H1 (cell line): ENCODE measurements around the gene ASIP. TPM values are rescaled to one million over a fixed set of nuclear protein-coding genes. Genes with fewer than 3 reads are reported as not detected.

Source experiments
- CTCF ChIA-PET: fragments of 300-600 bp; sonication (Branson Sonifier 250); formaldehyde crosslinking; loops from one replicate; lab custom pipeline; 2021; ENCODE audit not compliant: partially characterized antibody; lab: Charles Lee
- POLR2A ChIA-PET: fragments of 300-600 bp; sonication (Branson Sonifier 250); formaldehyde crosslinking; loops from one replicate; lab custom pipeline; 2021; ENCODE audit warnings: inconsistent platforms; ENCODE audit not compliant: partially characterized antibody; lab: Charles Lee
- DNase-seq, 2 experiments: peaks; one replicate each; pipeline versions ENCODE4 v3.0.0 to v3.0.0-alpha.2; 2010 to 2022; ENCODE audit warnings: low spot score in 2 of 2, low read depth in 1 of 2, mixed read lengths in 1 of 2
- FAIRE-seq: peaks from 2 replicates; lab custom pipeline; 2011; peaks lifted over from hg19 to GRCh38; lab: Jason Lieb, UNC
- H2AFZ ChIP-seq: 2 replicates; pipeline ENCODE4 v1.8.1; 2012; ENCODE audit warnings: low read length, inconsistent platforms
- H2AK5ac ChIP-seq: 2 replicates; pipeline ENCODE4 v1.6.1; 2013; ENCODE audit warnings: low read depth, low read length
- H2BK120ac ChIP-seq: replicated peaks from 2 replicates; pipeline ENCODE3; 2013; ENCODE audit warnings: low read depth, low read length, inconsistent platforms
- H2BK12ac ChIP-seq: 2 replicates; pipeline ENCODE4 v1.6.1; 2013; ENCODE audit warnings: low read depth, low read length
- H2BK15ac ChIP-seq: 2 replicates; pipeline ENCODE4 v1.6.1; 2013; ENCODE audit warnings: low read length
- H2BK20ac ChIP-seq: 2 replicates; pipeline ENCODE4 v1.6.1; 2013; ENCODE audit warnings: low read length
- H2BK5ac ChIP-seq: 2 replicates; pipeline ENCODE4 v1.6.1; 2013; ENCODE audit warnings: low read depth, low read length
- H3K14ac ChIP-seq: 2 replicates; pipeline ENCODE4 v1.6.1; 2013; ENCODE audit warnings: inconsistent platforms; ENCODE audit not compliant: insufficient read length
- H3K18ac ChIP-seq: 2 replicates; pipeline ENCODE4 v1.6.1; 2013; ENCODE audit warnings: low read length; ENCODE audit errors: extremely low read depth
- H3K23ac ChIP-seq: 2 replicates; pipeline ENCODE4 v1.6.1; 2013; ENCODE audit warnings: inconsistent platforms; ENCODE audit not compliant: insufficient read length
- H3K23me2 ChIP-seq: 2 replicates; pipeline ENCODE4 v1.6.1; 2013; ENCODE audit warnings: low read depth, low read length
- H3K27ac ChIP-seq: 2 replicates; pipeline ENCODE4 v1.6.1; 2011; ENCODE audit warnings: low read depth, low read length, inconsistent platforms
- H3K27me3 ChIP-seq, 4 experiments: replicated peaks in 1 of 4; 1 replicate in 1 of 4; 2 replicates in 3 of 4; pipeline versions ENCODE4 v1.6.1 to v1.8.1; 2011 to 2013; ENCODE audit warnings: low read length in 3 of 4, mild to moderate bottlenecking in 3 of 4, inconsistent platforms in 2 of 4, mixed read lengths in 2 of 4, moderate library complexity in 1 of 4; ENCODE audit not compliant: control insufficient read depth in 3 of 4, insufficient read depth in 3 of 4; ENCODE audit errors: extremely low read depth in 1 of 4
- H3K36me3 ChIP-seq, 4 experiments: 2 replicates each; pipeline versions ENCODE4 v1.6.1 to v1.8.1; 2011 to 2013; ENCODE audit warnings: mild to moderate bottlenecking in 4 of 4, low read length in 3 of 4, moderate library complexity in 2 of 4, control low read depth in 1 of 4, inconsistent platforms in 1 of 4; ENCODE audit not compliant: insufficient read depth in 4 of 4, control insufficient read depth in 2 of 4
- H3K4ac ChIP-seq: replicated peaks from 2 replicates; pipeline ENCODE3; 2013; ENCODE audit warnings: low read length, low read depth, mixed read lengths, inconsistent platforms; ENCODE audit not compliant: insufficient read length
- H3K4me1 ChIP-seq, 4 experiments: replicated peaks in 1 of 4; 1 replicate in 1 of 4; 2 replicates in 3 of 4; pipeline versions ENCODE4 v1.6.1 to v1.8.1; 2011 to 2013; ENCODE audit warnings: low read length in 3 of 4, inconsistent platforms in 2 of 4, mixed read lengths in 1 of 4; ENCODE audit not compliant: insufficient read depth in 4 of 4, control insufficient read depth in 3 of 4
- H3K4me2 ChIP-seq, 2 experiments: 2 replicates each; pipeline versions ENCODE4 v1.6.1 to v1.8.1; 2011 to 2013; ENCODE audit warnings: low read depth in 2 of 2, low read length in 2 of 2, control low read depth in 1 of 2, inconsistent platforms in 1 of 2, mild to moderate bottlenecking in 1 of 2; ENCODE audit not compliant: insufficient read depth in 1 of 2
- H3K4me3 ChIP-seq, 4 experiments: fragments of 200-600, 300-600 bp in 1 of 4; sonication (generic), shearing (Covaris generic), sonication (Bioruptor Twin) in 1 of 4; 2 replicates each; pipeline versions ENCODE4 v1.5.1 to v1.8.1; 2011 to 2016; ENCODE audit warnings: low read length in 4 of 4, low read depth in 3 of 4, control low read depth in 2 of 4, inconsistent platforms in 2 of 4, mild to moderate bottlenecking in 2 of 4, mixed read lengths in 1 of 4, moderate library complexity in 1 of 4; ENCODE audit not compliant: insufficient read depth in 2 of 4; ENCODE audit errors: extremely low read depth in 1 of 4
- H3K56ac ChIP-seq: replicated peaks from 2 replicates; pipeline ENCODE3; 2013; ENCODE audit warnings: low read depth, mild to moderate bottlenecking, mixed read lengths, low read length, inconsistent platforms; ENCODE audit not compliant: insufficient read length
- H3K79me1 ChIP-seq: 2 replicates; pipeline ENCODE4 v1.6.1; 2013; ENCODE audit warnings: low read depth, low read length, control low read depth
- H3K79me2 ChIP-seq, 2 experiments: 2 replicates each; pipeline versions ENCODE4 v1.6.1 to v1.8.1; 2012 to 2013; ENCODE audit warnings: low read length in 2 of 2, mild to moderate bottlenecking in 2 of 2, inconsistent platforms in 1 of 2; ENCODE audit not compliant: insufficient read depth in 2 of 2, control insufficient read depth in 1 of 2
- H3K9ac ChIP-seq, 4 experiments: replicated peaks in 1 of 4; 1 replicate in 1 of 4; 2 replicates in 3 of 4; pipeline versions ENCODE4 v1.6.1 to v1.8.1; 2011 to 2013; ENCODE audit warnings: low read depth in 3 of 4, low read length in 3 of 4, control low read depth in 2 of 4, mild to moderate bottlenecking in 2 of 4, moderate library complexity in 2 of 4, inconsistent platforms in 1 of 4; ENCODE audit errors: extremely low read depth in 1 of 4
- H3K9me3 ChIP-seq, 2 experiments: 2 replicates each; pipeline versions ENCODE4 v1.6.1 to v1.8.1; 2012 to 2013; ENCODE audit warnings: mild to moderate bottlenecking in 2 of 2, moderate library complexity in 2 of 2, control low read depth in 1 of 2, inconsistent platforms in 1 of 2, low read depth in 1 of 2, low read length in 1 of 2, mixed read lengths in 1 of 2; ENCODE audit not compliant: insufficient read depth in 2 of 2
- H4K20me1 ChIP-seq, 2 experiments: replicated peaks in 1 of 2; 2 replicates each; pipeline versions ENCODE3 to v1.8.1; 2011 to 2013; ENCODE audit warnings: inconsistent platforms in 2 of 2, low read length in 2 of 2, mild to moderate bottlenecking in 1 of 2; ENCODE audit not compliant: insufficient read depth in 2 of 2, control insufficient read depth in 1 of 2
- H4K5ac ChIP-seq: 2 replicates; pipeline ENCODE4 v1.6.1; 2013; ENCODE audit warnings: low read length, low read depth, mixed read lengths, inconsistent platforms; ENCODE audit not compliant: insufficient read length
- H4K8ac ChIP-seq: 2 replicates; pipeline ENCODE4 v1.8.0; 2013; ENCODE audit warnings: mild to moderate bottlenecking, moderate library complexity, low read length, inconsistent platforms; ENCODE audit not compliant: insufficient read depth; ENCODE audit errors: extremely low read depth
- H4K91ac ChIP-seq: replicated peaks from 2 replicates; pipeline ENCODE3; 2013; ENCODE audit warnings: low read length, mixed read lengths, inconsistent platforms; ENCODE audit not compliant: insufficient read length
- BRCA1 ChIP-seq: IDR thresholded peaks from 2 replicates; pipeline ENCODE4 v1.6.1; 2012; ENCODE audit warnings: low read depth, low read length, improper control_type of control experiment
- CBX5 ChIP-seq: fragments of 300-800, 300-1000 bp; sonication (generic); IDR thresholded peaks from 2 replicates; pipeline ENCODE4 v1.7.1; 2016; ENCODE audit warnings: antibody characterized with exemption, low read length, low read depth
- CHD1 ChIP-seq: IDR thresholded peaks from 2 replicates; pipeline ENCODE4 v1.6.1; 2012; ENCODE audit warnings: low read depth, low read length, improper control_type of control experiment
- CREB1 ChIP-seq: IDR thresholded peaks from 2 replicates; pipeline ENCODE4 v1.6.1; 2012; ENCODE audit warnings: inconsistent platforms
- FOSL1 ChIP-seq: IDR thresholded peaks from 2 replicates; pipeline ENCODE4 v1.6.1; 2011; ENCODE audit warnings: mild to moderate bottlenecking, low read depth, low read length, moderate library complexity; ENCODE audit not compliant: insufficient read depth
- JUN ChIP-seq: IDR thresholded peaks from 2 replicates; pipeline ENCODE4 v1.6.1; 2011; ENCODE audit warnings: low read depth, mild to moderate bottlenecking, improper control_type of control experiment, low read length
- JUND ChIP-seq: IDR thresholded peaks from 2 replicates; pipeline ENCODE4 v1.6.1; 2011; ENCODE audit warnings: mild to moderate bottlenecking, improper control_type of control experiment, low read length
- KDM1A ChIP-seq: fragments of 200-600, 300-600 bp; sonication (generic); IDR thresholded peaks from 2 replicates; pipeline ENCODE4 v1.7.1; 2016; ENCODE audit warnings: mild to moderate bottlenecking, low read length, borderline replicate concordance
- NANOG ChIP-seq: IDR thresholded peaks from 2 replicates; pipeline ENCODE4 v1.6.1; 2011; ENCODE audit warnings: low read length, low read depth, mild to moderate bottlenecking, inconsistent platforms; ENCODE audit not compliant: insufficient read depth, poor library complexity, severe bottlenecking
- POLR2AphosphoS5 ChIP-seq: IDR thresholded peaks from 2 replicates; pipeline ENCODE4 v1.6.1; 2011; ENCODE audit warnings: low read depth, low read length
- POU5F1 ChIP-seq: IDR thresholded peaks from 2 replicates; pipeline ENCODE4 v1.6.1; 2011; ENCODE audit warnings: low read depth, mild to moderate bottlenecking, low read length, moderate library complexity
- SAP30 ChIP-seq: fragments of 300-600 bp; sonication (generic); IDR thresholded peaks from 2 replicates; pipeline ENCODE4 v1.7.1; 2012; ENCODE audit warnings: low read length, moderate library complexity, mild to moderate bottlenecking, inconsistent platforms; ENCODE audit not compliant: insufficient read depth, insufficient replicate concordance
- TEAD4 ChIP-seq: IDR thresholded peaks from 2 replicates; pipeline ENCODE4 v1.6.1; 2012; ENCODE audit warnings: low read depth, low read length, inconsistent platforms, mixed read lengths
- WGBS, 2 experiments: shearing (Covaris generic) in 1 of 2; methylation state at CpG; one replicate each; pipeline versions ENCODE4 v1.1.6 to v1.1.7; 2013 to 2015; ENCODE audit warnings: low lambda C conversion rate in 2 of 2, mixed read lengths in 2 of 2, inconsistent platforms in 1 of 2, low coverage in 1 of 2, missing lambda C conversion rate in 1 of 2; ENCODE audit not compliant: insufficient replicate concordance in 2 of 2, insufficient coverage in 1 of 2, insufficient read length in 1 of 2; ENCODE audit errors: extremely low coverage in 1 of 2, missing lambda C conversion rate in 1 of 2; 5-methylcytosine and 5-hydroxymethylcytosine counted together
- polyA plus RNA-seq, 7 experiments: library from polyadenylated mRNA; depleted of rRNA in 3 of 7; stranded (reverse) in 5 of 7; unstranded in 2 of 7; fragments of >200 nt in 5 of 7; fragments of 200-250 nt in 2 of 7; gene quantifications; 1 replicate in 5 of 7; 2 replicates in 1 of 7; 4 replicates in 1 of 7; pipeline versions ENCODE4 v1.2.1 to v1.2.3, GENCODE V29; 2011 to 2013; ENCODE audit warnings: missing spikeins in 2 of 7, mixed read lengths in 2 of 7
- total RNA-seq: library from RNA; stranded (reverse); fragmentation: NEBNext Ultra II Directional; extraction: Animal tissue kit (Norgen Biotek cat#: 25700); gene quantifications from 2 replicates; pipeline ENCODE4 v1.2.1, GENCODE V29; 2021
- TF ChIP-seq, protein P1 (sequence below): IDR thresholded peaks from 2 replicates; pipeline ENCODE4 v1.6.1; 2012; ENCODE audit warnings: inconsistent platforms

ASIP gene
- total and polyA plus RNA-seq, 2 of the 8 experiments (the other 6 are each of a cell fraction or from before 2014, with no cell fraction given) = not detected

DNA sequence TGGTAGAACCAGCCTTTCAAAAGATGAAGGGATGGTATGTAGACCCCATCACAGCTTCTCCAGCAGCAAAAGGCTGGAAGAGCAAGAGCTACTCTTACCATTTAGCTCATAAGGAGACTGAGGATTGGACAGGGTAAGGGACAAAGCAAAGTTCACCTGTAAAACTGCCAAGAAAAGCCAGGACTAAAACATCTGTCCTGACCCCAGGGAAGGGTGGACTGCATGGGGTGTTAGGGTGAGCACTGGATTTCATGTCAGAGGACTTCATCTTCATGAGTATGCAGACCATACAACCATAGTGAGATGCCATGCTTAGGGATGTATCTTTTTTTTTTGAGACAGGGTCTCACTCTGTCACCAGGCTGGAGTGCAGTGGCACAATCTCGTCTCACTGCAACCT, 42.6 kb downstream of the ASIP start:
- Histone ChIP-seq H3K14ac (no peak overlapping the region), H3K79me1 (peaks cover 3% of the 10 kb centered on the region; the same call in 1 of the 2 replicates), H4K91ac (no peak overlapping the region), H3K27ac (no peak overlapping the region), H3K9me3 (no peaks in the 10 kb centered on the region), H2BK15ac (no peak overlapping the region), H2BK5ac (no peak overlapping the region), H3K27me3 (no peaks in the 10 kb centered on the region), H3K23ac (no peak overlapping the region), H2BK120ac (no peak overlapping the region), H4K20me1 (peaks cover 8 to 14% of the 10 kb centered on the region in 2 experiments), H3K4me1 (no peaks in the 10 kb centered on the region), H2BK20ac (no peak overlapping the region), H3K4ac (no peak overlapping the region), H3K18ac (no peak overlapping the region), H3K36me3 (peaks cover 45 to 89% (median 73%) of the 10 kb centered on the region in 4 experiments), H2AFZ (no peak overlapping the region), H4K8ac (no peak overlapping the region), H3K4me3 (no peak overlapping the region), H4K5ac (no peak overlapping the region), H3K9ac (no peak overlapping the region), H2AK5ac (no peak overlapping the region), H2BK12ac (no peak overlapping the region), H3K79me2 (no peaks in the 10 kb centered on the region), H3K23me2 (no peaks in the 10 kb centered on the region), H3K56ac (no peak overlapping the region), H3K4me2 (no peak overlapping the region)
- ChIA-PET POLR2A (interaction anchor here (1.0 to 1.2 kb wide), 2 partner anchors 10 to 14 kb away, joined by 3 read pairs; no protein-coding TSS in a partner anchor), CTCF (interaction anchor here (1.0 kb wide), 1 partner anchor 16 kb away, joined by 3 read pairs; no protein-coding TSS in a partner anchor)
- DNase-seq (no peak), FAIRE-seq (no peak)
- 92% methylated on average over 1 of the region's 1 CpG; no CpG with 5 or more reads in 1 of the 2 experiments for WGBS, 2 experiments
- TF ChIP-seq CHD1 (no peak), TEAD4 (no peak), KDM1A (no peak), FOSL1 (no peak), POLR2AphosphoS5 (no peak), JUN (no peak), CREB1 (no peak), BRCA1 (no peak), POU5F1 (no peak), JUND (no peak), NANOG (no peak), CBX5 (no peak), SAP30 (no peak)
- TF ChIP-seq, protein P1, sequence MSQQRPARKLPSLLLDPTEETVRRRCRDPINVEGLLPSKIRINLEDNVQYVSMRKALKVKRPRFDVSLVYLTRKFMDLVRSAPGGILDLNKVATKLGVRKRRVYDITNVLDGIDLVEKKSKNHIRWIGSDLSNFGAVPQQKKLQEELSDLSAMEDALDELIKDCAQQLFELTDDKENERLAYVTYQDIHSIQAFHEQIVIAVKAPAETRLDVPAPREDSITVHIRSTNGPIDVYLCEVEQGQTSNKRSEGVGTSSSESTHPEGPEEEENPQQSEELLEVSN = no peak
